NCI-H748 (cell line): ENCODE data around the gene CDC14A.

Experiments
- DNase-seq: peaks from one replicate; lab custom pipeline; 2025; ENCODE audit not compliant: unreplicated experiment; lab: John Stamatoyannopoulos, UW

CDC14A gene

DNA sequence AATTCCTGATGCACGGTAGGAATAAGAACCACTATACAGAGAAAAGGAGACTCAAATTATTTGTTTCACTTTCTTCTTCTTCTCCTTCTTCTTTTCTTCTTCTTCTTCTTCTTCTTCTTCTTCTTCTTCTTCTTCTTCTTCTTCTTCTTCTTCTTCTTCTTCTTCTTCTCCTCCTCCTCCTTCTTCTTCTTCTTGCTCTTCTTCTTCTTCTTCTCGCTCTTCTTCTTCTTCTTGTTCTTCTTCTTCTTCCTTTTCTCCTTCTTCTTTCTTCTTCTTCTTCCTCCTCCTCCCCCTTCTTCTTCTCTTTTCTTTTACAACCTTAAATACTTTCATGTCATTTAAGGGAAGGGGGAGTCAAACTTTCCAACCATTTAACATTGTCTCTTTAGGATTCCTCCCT lies 174.6 kb downstream of the CDC14A start:
- no peak for DNase-seq

- no peak for DNase-seq
Observed at GRCh38 chr1:100528871-100529270, 176.6 kb downstream of the CDC14A start.

- DNase-seq = no peak
Observed at GRCh38 chr1:100530141-100530540, 177.8 kb downstream of the CDC14A start.

GRCh38 chr1:100530880-100531487 lies 178.7 kb downstream of the CDC14A start:
- DNase-seq = no peak

GRCh38 chr1:100532645-100533044 lies 180.3 kb downstream of the CDC14A start:
- no peak for DNase-seq

- no peak for DNase-seq
Observed at GRCh38 chr1:100535264-100535663, 183.0 kb downstream of the CDC14A start.

DNA sequence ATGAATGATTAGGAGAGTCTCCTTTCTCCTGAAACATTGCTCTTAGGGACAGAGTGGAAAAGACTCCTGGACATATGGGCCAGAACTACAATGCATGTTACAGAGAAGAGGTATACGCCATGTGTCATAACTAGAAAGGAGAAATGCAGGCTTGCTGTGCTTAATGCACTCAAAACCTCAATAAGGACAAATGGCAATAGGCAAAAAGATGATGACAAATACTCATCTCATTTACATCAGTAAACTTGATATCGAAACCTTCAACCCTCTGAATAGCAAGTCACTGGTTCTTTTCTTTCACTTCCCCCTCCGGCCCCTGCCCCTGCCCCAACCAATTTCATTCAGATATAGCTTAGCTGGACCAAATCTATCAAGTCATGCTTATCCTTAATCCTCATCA lies 183.7 kb downstream of the CDC14A start:
- DNase-seq = no peak

GRCh38 chr1:100538913-100539835 lies 186.9 kb downstream of the CDC14A start:
- DNase-seq = peak; percentile 76

- peak; percentile 76 for DNase-seq
Observed at GRCh38 chr1:100539836-100540536, 187.7 kb downstream of the CDC14A start.

- peak; percentile 72 for DNase-seq
Observed at GRCh38 chr1:100542285-100542684, 190.0 kb downstream of the CDC14A start.

DNA sequence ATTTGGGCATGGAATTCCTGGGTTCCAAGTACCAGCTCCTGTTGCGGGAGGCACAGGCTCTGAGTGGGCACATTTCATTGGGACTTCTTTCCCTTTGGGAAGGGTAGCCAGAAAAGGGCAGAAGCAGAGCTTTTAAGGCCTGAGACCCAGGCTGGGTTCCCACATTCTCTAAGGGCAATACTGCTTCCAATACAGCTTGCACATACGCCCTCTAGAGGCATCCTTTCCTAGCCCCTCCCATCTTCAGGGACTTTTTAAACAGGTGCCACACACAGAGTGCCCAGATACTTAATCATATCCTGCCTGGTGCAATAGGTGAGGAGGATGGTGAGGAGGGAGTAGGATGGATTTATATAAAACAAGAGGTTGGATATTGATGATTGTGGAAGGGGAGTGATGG lies 191.3 kb downstream of the CDC14A start:
- peak; percentile 44 for DNase-seq

GRCh38 chr1:100544791-100545190 lies 192.5 kb downstream of the CDC14A start:
- DNase-seq = no peak

- DNase-seq = no peak
Observed at GRCh38 chr1:100545855-100546254, 193.5 kb downstream of the CDC14A start.

DNA sequence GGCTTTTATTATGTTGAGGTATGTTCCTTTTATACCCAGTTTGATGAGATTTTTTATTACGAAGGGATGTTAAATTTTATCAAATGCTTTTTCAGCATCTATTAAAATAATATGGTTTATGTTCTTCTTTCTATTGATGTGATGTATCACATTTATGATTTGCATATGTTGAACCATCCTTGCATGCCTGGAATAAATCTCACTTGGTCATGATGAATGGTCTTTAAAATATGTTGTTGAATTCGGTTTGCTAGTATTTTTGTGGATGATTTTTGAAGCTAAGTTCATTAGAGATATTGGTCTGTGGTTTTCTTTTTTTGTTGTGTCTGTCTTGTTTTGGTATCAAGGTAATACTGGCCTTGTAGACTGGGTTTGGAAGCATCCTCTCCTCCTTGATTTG lies 199.7 kb downstream of the CDC14A start:
- no peak for DNase-seq

- DNase-seq = no peak
Observed at GRCh38 chr1:100552922-100553321, 200.6 kb downstream of the CDC14A start.

DNA sequence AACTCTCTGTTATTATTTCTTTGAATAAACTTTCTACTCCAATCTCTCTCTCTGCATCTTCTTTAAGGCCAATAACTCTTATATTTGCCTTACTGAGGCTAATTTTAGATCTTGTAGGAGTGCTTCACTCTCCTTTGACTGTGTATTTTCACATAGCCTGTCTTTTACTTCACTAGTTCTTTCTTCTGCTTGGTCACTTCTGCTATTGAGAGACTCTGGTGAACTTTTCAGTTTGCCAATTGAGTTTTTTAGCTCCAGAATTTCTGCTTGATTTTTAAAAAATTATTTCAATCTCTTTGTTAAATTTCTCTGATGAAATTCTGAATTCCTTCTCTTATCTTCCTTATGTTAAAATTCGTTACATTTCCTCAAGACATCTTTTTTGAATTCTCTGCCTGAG lies 203.9 kb downstream of the CDC14A start:
- DNase-seq = no peak

DNA sequence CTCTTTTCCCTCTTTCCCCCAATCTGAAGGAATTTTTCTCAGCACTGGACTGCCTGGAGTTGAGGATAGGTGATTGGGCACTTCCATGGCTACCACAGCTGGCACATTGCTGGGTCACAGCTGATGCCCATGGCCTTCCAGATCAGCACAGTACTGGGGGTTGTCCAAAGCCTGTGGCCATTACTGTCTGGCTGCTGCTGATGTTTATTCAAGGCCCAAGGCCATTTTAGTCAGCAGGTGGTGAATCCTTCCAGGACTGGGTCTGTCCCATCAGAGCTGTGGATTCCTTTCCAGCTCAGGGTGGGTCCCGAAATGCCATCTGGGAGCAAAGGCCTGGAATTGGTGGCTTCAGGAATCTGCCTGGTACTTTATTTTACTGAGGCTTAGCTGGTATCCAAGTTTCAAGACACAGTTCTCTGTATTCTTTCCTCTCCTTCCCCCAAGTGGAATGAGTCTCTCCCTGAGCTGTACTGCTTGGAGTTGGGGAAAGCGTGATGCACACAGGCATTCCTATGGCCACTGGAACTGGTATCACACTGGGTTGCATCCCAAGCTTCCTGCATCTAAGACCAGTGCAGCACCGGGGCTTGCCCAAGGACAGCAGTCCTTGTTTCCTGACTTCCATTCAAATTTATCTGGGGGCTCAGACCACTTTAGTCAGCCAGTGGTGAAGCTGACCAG lies 204.8 kb downstream of the CDC14A start:
- DNase-seq = no peak

- no peak for DNase-seq
Observed at GRCh38 chr1:100557606-100557953, 205.3 kb downstream of the CDC14A start.

GRCh38 chr1:100565533-100565932 lies 213.2 kb downstream of the CDC14A start:
- DNase-seq = no peak

GRCh38 chr1:100565937-100566699 lies 213.8 kb downstream of the CDC14A start:
- no peak for DNase-seq

DNA sequence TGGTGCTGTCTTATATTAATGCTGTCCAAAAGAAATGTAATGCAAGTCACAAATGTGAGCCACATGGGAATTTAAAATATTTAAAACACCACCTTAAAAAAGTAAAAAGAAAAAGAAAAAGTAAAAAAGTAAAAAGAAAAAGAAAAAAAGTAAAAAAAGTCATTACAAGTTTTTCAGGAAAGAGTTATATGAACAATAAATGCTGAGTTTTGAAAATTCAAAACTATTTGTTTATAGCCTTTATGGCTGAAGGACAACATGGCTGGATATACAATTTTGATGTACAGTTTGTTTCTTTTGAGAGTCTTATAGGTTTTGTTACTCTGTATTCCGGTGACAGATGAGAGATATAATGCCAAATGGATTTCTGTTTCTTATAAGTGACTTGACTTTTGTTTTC lies 214.8 kb downstream of the CDC14A start:
- no peak for DNase-seq
